ENCODE results near the gene VAMP8. TPM values are rescaled to one million over a fixed set of nuclear protein-coding genes. Genes with fewer than 3 reads are reported as not detected.

Gene VAMP8
- total RNA-seq, 2 donors from 2014 or later = 44.4 to 108 TPM

- intact Hi-C loops (cut with DNase I) = no loop called here
- Histone ChIP-seq H3K4me1 (replicated peaks) (peaks cover 6% of the 10 kb centered on the region), H3K36me3 (peaks cover 0 to 9% of the 10 kb centered on the region in 2 donors), H3K9me3 (no peaks in the 10 kb centered on the region), H3K27me3 (replicated peaks; ENCODE audit: insufficient read depth) (no peaks in the 10 kb centered on the region), H3K4me3 (no peak overlapping the region), H3K27ac (no peak overlapping the region)
- 89% methylated on average over 6 of the region's 6 CpGs for WGBS
- no peak for TF ChIP-seq POLR2A (IDR thresholded peaks at IDR 0.05)
- TF ChIP-seq POLR2AphosphoS5 (IDR thresholded peaks at IDR 0.05) = no peak
- TF ChIP-seq CTCF (IDR thresholded peaks at IDR 0.05) = no peak
- no peak for DNase-seq (ENCODE audit: low spot score)
Observed at GRCh38 chr2:85619617-85620016, 42.2 kb downstream of the VAMP8 start.

GRCh38 chr2:85621338-85621737 is 44.0 kb downstream of the VAMP8 start:
- no peak overlapping the region for H3K4me3 ChIP-seq
- H3K36me3 ChIP-seq = peaks cover 0 to 23% of the 10 kb centered on the region in 2 donors
- no peak for DNase-seq (ENCODE audit: low spot score)
- TF ChIP-seq POLR2A (IDR thresholded peaks at IDR 0.05) (no peak), CTCF (IDR thresholded peaks at IDR 0.05) (no peak), POLR2AphosphoS5 (IDR thresholded peaks at IDR 0.05) (no peak)
- intact Hi-C loops (cut with DNase I) = no loop called here
- no peaks in the 10 kb centered on the region for H3K27me3 ChIP-seq (replicated peaks; ENCODE audit: insufficient read depth)
- peaks cover 6% of the 10 kb centered on the region for H3K4me1 ChIP-seq (replicated peaks)
- H3K9me3 ChIP-seq = no peaks in the 10 kb centered on the region
- H3K27ac ChIP-seq = no peak overlapping the region
- WGBS = 93% methylated on average over 1 of the region's 1 CpG

DNA sequence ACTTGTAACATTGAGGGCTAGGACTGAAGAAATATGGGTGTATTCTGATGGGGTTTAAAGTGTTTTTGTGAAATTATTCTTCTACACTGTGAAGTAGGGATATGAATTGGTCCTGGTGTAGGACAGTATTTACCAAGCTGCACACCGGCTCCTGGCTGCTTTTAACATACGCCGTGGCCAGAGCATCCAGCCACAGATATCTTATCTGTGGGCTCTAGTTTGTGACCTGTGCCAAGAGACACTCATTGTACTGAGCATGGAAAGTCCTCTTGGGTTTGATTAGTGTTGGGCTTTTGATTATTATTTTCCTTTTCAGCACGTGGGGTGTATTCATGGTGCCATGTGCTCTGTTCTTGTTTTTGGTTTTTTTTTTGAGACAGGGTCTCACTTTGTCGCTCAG is 46.6 kb downstream of the VAMP8 start:
- Histone ChIP-seq H3K9me3 (no peaks in the 10 kb centered on the region), H3K4me3 (no peak overlapping the region), H3K27me3 (replicated peaks; ENCODE audit: insufficient read depth) (no peaks in the 10 kb centered on the region), H3K4me1 (replicated peaks) (no peaks in the 10 kb centered on the region), H3K27ac (no peak overlapping the region), H3K36me3 (peaks cover 0 to 31% of the 10 kb centered on the region in 2 donors)
- no peak for TF ChIP-seq POLR2A (IDR thresholded peaks at IDR 0.05)
- no peak for TF ChIP-seq CTCF (IDR thresholded peaks at IDR 0.05)
- no peak for TF ChIP-seq POLR2AphosphoS5 (IDR thresholded peaks at IDR 0.05)
- 86% methylated on average over 5 of the region's 5 CpGs for WGBS
- no peak for DNase-seq (ENCODE audit: low spot score)
- intact Hi-C loops (cut with DNase I) = no loop called here

- WGBS = 81% methylated on average over 2 of the region's 2 CpGs
- no peak for TF ChIP-seq POLR2A (IDR thresholded peaks at IDR 0.05)
- TF ChIP-seq POLR2AphosphoS5 (IDR thresholded peaks at IDR 0.05) = no peak
- no peak for TF ChIP-seq CTCF (IDR thresholded peaks at IDR 0.05)
- Histone ChIP-seq H3K4me3 (no peak overlapping the region), H3K36me3 (peaks cover 5 to 34% of the 10 kb centered on the region in 2 donors), H3K27ac (no peak overlapping the region), H3K4me1 (replicated peaks) (no peaks in the 10 kb centered on the region), H3K9me3 (no peaks in the 10 kb centered on the region), H3K27me3 (replicated peaks; ENCODE audit: insufficient read depth) (no peaks in the 10 kb centered on the region)
- DNase-seq (ENCODE audit: low spot score) = no peak
- intact Hi-C loops (cut with DNase I) = no loop called here
Observed at GRCh38 chr2:85628658-85629057, 51.3 kb downstream of the VAMP8 start.

- H3K9me3 ChIP-seq = no peaks in the 10 kb centered on the region
- peaks cover 5 to 14% of the 10 kb centered on the region in 2 donors for H3K36me3 ChIP-seq
- H3K4me3 ChIP-seq = no peak overlapping the region
- TF ChIP-seq CTCF (IDR thresholded peaks at IDR 0.05) = no peak
- no peak for TF ChIP-seq POLR2AphosphoS5 (IDR thresholded peaks at IDR 0.05)
- no peak for TF ChIP-seq POLR2A (IDR thresholded peaks at IDR 0.05)
- H3K4me1 ChIP-seq (replicated peaks) = no peaks in the 10 kb centered on the region
- no peaks in the 10 kb centered on the region for H3K27me3 ChIP-seq (replicated peaks; ENCODE audit: insufficient read depth)
- no peak overlapping the region for H3K27ac ChIP-seq
- no peak for DNase-seq (ENCODE audit: low spot score)
- intact Hi-C loops (cut with DNase I) = no loop called here
- WGBS = 94% methylated on average over 3 of the region's 3 CpGs
Observed at GRCh38 chr2:85631316-85631715, 53.9 kb downstream of the VAMP8 start.

Measured in prostate gland (tissue), 2 donors.